CD4-positive, alpha-beta memory T cell (primary cell): ENCODE measurements around the gene SLC1A2. TPM values are rescaled to one million over a fixed set of nuclear protein-coding genes. Genes with fewer than 3 reads are reported as not detected.

Source experiments
- CTCF ChIA-PET: fragments of 350-600 bp; sonication (Branson Sonifier 250); formaldehyde crosslinking; loops from one replicate; lab custom pipeline; 2021; ENCODE audit warnings: inconsistent platforms; ENCODE audit not compliant: partially characterized antibody; lab: Charles Lee
- POLR2A ChIA-PET: fragments of 350-600 bp; sonication (Branson Sonifier 250); formaldehyde crosslinking; loops from one replicate; lab custom pipeline; 2021; ENCODE audit not compliant: partially characterized antibody; lab: Charles Lee
- DNase-seq, 5 donors: peaks; one replicate each; pipeline versions ENCODE4 v3.0.0 to v3.0.0-alpha.2; 2020 to 2022; ENCODE audit warnings: mixed read lengths in 1 of 5
- H3K27ac ChIP-seq: one replicate; pipeline ENCODE4 v1.7.0; 2013; ENCODE audit warnings: low read depth, low read length
- H3K27me3 ChIP-seq: 2 replicates; pipeline ENCODE4 v1.7.0; 2013; ENCODE audit warnings: mild to moderate bottlenecking, low read length, moderate library complexity; ENCODE audit not compliant: insufficient read depth
- H3K36me3 ChIP-seq: 2 replicates; pipeline ENCODE4 v1.7.0; 2013; ENCODE audit warnings: mild to moderate bottlenecking, low read length, moderate library complexity; ENCODE audit not compliant: insufficient read depth
- H3K4me1 ChIP-seq: 2 replicates; pipeline ENCODE4 v1.7.0; 2013; ENCODE audit warnings: mild to moderate bottlenecking, low read length, moderate library complexity; ENCODE audit not compliant: insufficient read depth
- H3K4me3 ChIP-seq, 2 donors: one replicate each; pipeline ENCODE4 v1.7.0; 2013; ENCODE audit warnings: low read length in 2 of 2, mild to moderate bottlenecking in 1 of 2
- H3K9me3 ChIP-seq, 2 donors: one replicate each; pipeline ENCODE4 v1.7.0; 2013; ENCODE audit warnings: low read length in 2 of 2, control low read depth in 1 of 2; ENCODE audit not compliant: control insufficient read depth in 1 of 2
- H3K27ac Mint-ChIP-seq, 7 donors: one replicate each; pipeline ENCODE4 v1.8.0; 2020 to 2021; ENCODE audit warnings: mixed read lengths in 7 of 7, mild to moderate bottlenecking in 6 of 7, inconsistent platforms in 3 of 7, moderate library complexity in 3 of 7
- H3K27me3 Mint-ChIP-seq, 2 donors: one replicate each; pipeline ENCODE4 v1.8.0; 2020 to 2021; ENCODE audit warnings: mixed read lengths in 2 of 2
- H3K36me3 Mint-ChIP-seq, 2 donors: one replicate each; pipeline ENCODE4 v1.8.0; 2020 to 2021; ENCODE audit warnings: mixed read lengths in 2 of 2, inconsistent platforms in 1 of 2, mild to moderate bottlenecking in 1 of 2
- H3K4me1 Mint-ChIP-seq, 4 donors: one replicate each; pipeline ENCODE4 v1.8.0; 2020 to 2021; ENCODE audit warnings: mixed read lengths in 4 of 4, mild to moderate bottlenecking in 1 of 4
- H3K4me3 Mint-ChIP-seq, 8 donors: one replicate each; pipeline ENCODE4 v1.8.0; 2020 to 2021; ENCODE audit warnings: mixed read lengths in 8 of 8, mild to moderate bottlenecking in 7 of 8, moderate library complexity in 6 of 8, inconsistent platforms in 3 of 8
- H3K9me3 Mint-ChIP-seq, 8 donors: one replicate each; pipeline ENCODE4 v1.8.0; 2020 to 2021; ENCODE audit warnings: mixed read lengths in 8 of 8, mild to moderate bottlenecking in 5 of 8, inconsistent platforms in 3 of 8, moderate library complexity in 1 of 8
- intact Hi-C: fragments of 100-400 bp; cut with micrococcal nuclease; formaldehyde crosslinking; loops from one replicate; pipeline ENCODE4 v1.15.1; 2023
- polyA plus RNA-seq, 2 donors: library from polyadenylated mRNA; unstranded; fragments of 300-500 nt; fragmentation: Illumina TruSeq; gene quantifications; one replicate each; pipeline ENCODE4 v1.2.3, GENCODE V29; 2021
- total RNA-seq, 2 experiments: library from RNA; stranded (reverse); gene quantifications; one replicate each; pipeline ENCODE4 v1.2.3, GENCODE V29; 2021

Gene SLC1A2
- total and polyA plus RNA-seq, 4 experiments from 2014 or later = 0.08 to 0.25 (median 0.11) TPM

- Mint-ChIP-seq H3K9me3 (peaks cover 0 to 2% (median 0%) of the 10 kb centered on the region in 8 donors), H3K36me3 (no peaks in the 10 kb centered on the region), H3K4me3 (no peak overlapping the region), H3K27ac (no peak overlapping the region), H3K27me3 (no peaks in the 10 kb centered on the region), H3K4me1 (peaks cover 21 to 27% (median 23%) of the 10 kb centered on the region in 4 donors)
- CTCF ChIA-PET = interaction anchor here (0.8 to 3.2 kb wide), 5 partner anchors 11 to 75 kb away, joined by 3 to 20 read pairs (median 5); no protein-coding TSS in a partner anchor
- intact Hi-C loops = no loop called here
- no peak overlapping the region for H3K4me3 ChIP-seq
- POLR2A ChIA-PET = interaction anchor here (0.9 to 1.1 kb wide), 2 partner anchors 10 to 13 kb away, joined by 3 read pairs; no protein-coding TSS in a partner anchor
- H3K27me3 ChIP-seq = no peaks in the 10 kb centered on the region
- H3K9me3 ChIP-seq = no peaks in the 10 kb centered on the region
- no peak for DNase-seq
- H3K27ac ChIP-seq = no peak overlapping the region
- peaks cover 24% of the 10 kb centered on the region for H3K4me1 ChIP-seq
- no peaks in the 10 kb centered on the region for H3K36me3 ChIP-seq
These were observed 102.1 kb downstream of the SLC1A2 start for GRCh38 chr11:35317253-35317652.

- H3K9me3 Mint-ChIP-seq = peaks cover 0 to 2% (median 0%) of the 10 kb centered on the region in 8 donors
- intact Hi-C loops = no loop called here
- DNase-seq = no peak
- peak overlapping the region in 1 of 7 donors; percentile 55 for H3K27ac Mint-ChIP-seq
- no peaks in the 10 kb centered on the region for H3K36me3 Mint-ChIP-seq
- H3K9me3 ChIP-seq = no peaks in the 10 kb centered on the region
- H3K27me3 Mint-ChIP-seq = no peaks in the 10 kb centered on the region
- no peak overlapping the region for H3K4me3 Mint-ChIP-seq
- H3K4me3 ChIP-seq = no peak overlapping the region
- ChIA-PET CTCF (interaction anchor here (1.7 to 3.2 kb wide), 3 partner anchors 11 to 76 kb away, joined by 4 to 20 read pairs (median 4); no protein-coding TSS in a partner anchor), POLR2A (interaction anchor here (0.8 to 3.4 kb wide), 6 partner anchors 9 to 164 kb away, joined by 3 to 12 read pairs (median 3); no protein-coding TSS in a partner anchor)
- H3K4me1 ChIP-seq = peaks cover 24% of the 10 kb centered on the region
- H3K27ac ChIP-seq = no peak overlapping the region
- no peaks in the 10 kb centered on the region for H3K27me3 ChIP-seq
- H3K4me1 Mint-ChIP-seq = peaks cover 21 to 27% (median 23%) of the 10 kb centered on the region in 4 donors
- H3K36me3 ChIP-seq = no peaks in the 10 kb centered on the region
These were observed 103.2 kb downstream of the SLC1A2 start for GRCh38 chr11:35316161-35316560.

- Mint-ChIP-seq H3K27me3 (no peaks in the 10 kb centered on the region), H3K4me1 (peaks cover 6 to 16% (median 12%) of the 10 kb centered on the region in 4 donors), H3K9me3 (no peaks in the 10 kb centered on the region), H3K36me3 (no peaks in the 10 kb centered on the region), H3K27ac (no peak overlapping the region), H3K4me3 (no peak overlapping the region)
- no peaks in the 10 kb centered on the region for H3K36me3 ChIP-seq
- intact Hi-C loops = no loop called here
- DNase-seq = no peak
- H3K27ac ChIP-seq = no peak overlapping the region
- no peak overlapping the region for H3K4me3 ChIP-seq
- no peaks in the 10 kb centered on the region for H3K27me3 ChIP-seq
- ChIA-PET CTCF (interaction anchor here (0.9 to 1.4 kb wide), 3 partner anchors 9 to 389 kb away, joined by 3 to 5 read pairs (median 4); no protein-coding TSS in a partner anchor), POLR2A (interaction anchor here (3.4 kb wide), 1 partner anchor 17 kb away, joined by 12 read pairs; no protein-coding TSS in a partner anchor)
- H3K4me1 ChIP-seq = peaks cover 13% of the 10 kb centered on the region
- H3K9me3 ChIP-seq = no peaks in the 10 kb centered on the region
These were observed 105.6 kb downstream of the SLC1A2 start for GRCh38 chr11:35313760-35314153.

GRCh38 chr11:35313066-35313759 is 106.1 kb downstream of the SLC1A2 start:
- H3K4me3 ChIP-seq = no peak overlapping the region
- CTCF ChIA-PET = interaction anchor here (0.9 to 1.4 kb wide), 3 partner anchors 8 to 389 kb away, joined by 3 to 5 read pairs (median 4); no protein-coding TSS in a partner anchor

GRCh38 chr11:35311331-35311730 is 108.0 kb downstream of the SLC1A2 start:
- Histone ChIP-seq H3K9me3 (no peaks in the 10 kb centered on the region), H3K36me3 (no peaks in the 10 kb centered on the region), H3K27ac (no peak overlapping the region), H3K27me3 (no peaks in the 10 kb centered on the region), H3K4me3 (no peak overlapping the region), H3K4me1 (peaks cover 1% of the 10 kb centered on the region)
- Mint-ChIP-seq H3K4me1 (peaks cover 1 to 6% (median 4%) of the 10 kb centered on the region in 4 donors), H3K9me3 (no peaks in the 10 kb centered on the region), H3K27me3 (no peaks in the 10 kb centered on the region), H3K36me3 (no peaks in the 10 kb centered on the region), H3K27ac (no peak overlapping the region), H3K4me3 (no peak overlapping the region)
- ChIA-PET CTCF (interaction anchor here (1.2 kb wide), 1 partner anchor 312 kb away, joined by 3 read pairs; no protein-coding TSS in a partner anchor), POLR2A (interaction anchor here (1.2 kb wide), 1 partner anchor 20 kb away, joined by 3 read pairs; no protein-coding TSS in a partner anchor)
- intact Hi-C loops = no loop called here
- no peak for DNase-seq

More at GRCh38 chr11:35313066-35313759, 106.1 kb downstream of the SLC1A2 start:
- intact Hi-C loops = no loop called here
- Mint-ChIP-seq H3K9me3 (no peaks in the 10 kb centered on the region), H3K27ac (no peak overlapping the region), H3K4me1 (peaks cover 4 to 14% (median 10%) of the 10 kb centered on the region in 4 donors), H3K4me3 (no peak overlapping the region), H3K27me3 (no peaks in the 10 kb centered on the region), H3K36me3 (no peaks in the 10 kb centered on the region)
- Histone ChIP-seq H3K4me1 (peaks cover 8% of the 10 kb centered on the region), H3K27me3 (no peaks in the 10 kb centered on the region), H3K9me3 (no peaks in the 10 kb centered on the region), H3K36me3 (no peaks in the 10 kb centered on the region), H3K27ac (no peak overlapping the region)
- POLR2A ChIA-PET = interaction anchor here (3.4 kb wide), 1 partner anchor 17 kb away, joined by 12 read pairs; no protein-coding TSS in a partner anchor
- no peak for DNase-seq

GRCh38 chr11:35308157-35308556 is 111.2 kb downstream of the SLC1A2 start:
- Mint-ChIP-seq H3K36me3 (no peaks in the 10 kb centered on the region), H3K4me1 (peaks cover 13 to 29% (median 25%) of the 10 kb centered on the region in 4 donors), H3K9me3 (peaks cover 0 to 2% (median 0%) of the 10 kb centered on the region in 8 donors), H3K27ac (peak overlapping the region in 1 of 7 donors; percentile 13), H3K27me3 (no peaks in the 10 kb centered on the region), H3K4me3 (no peak overlapping the region)
- POLR2A ChIA-PET = interaction anchor here (0.9 to 1.4 kb wide), 2 partner anchors 23 to 144 kb away, joined by 4 read pairs; no protein-coding TSS in a partner anchor
- Histone ChIP-seq H3K27ac (no peak overlapping the region), H3K4me3 (no peak overlapping the region), H3K9me3 (no peaks in the 10 kb centered on the region), H3K36me3 (no peaks in the 10 kb centered on the region), H3K4me1 (peaks cover 24% of the 10 kb centered on the region), H3K27me3 (no peaks in the 10 kb centered on the region)
- intact Hi-C loops = loop anchor here (5.0 kb wide), 3 partner anchors 71 to 721 kb away; no protein-coding TSS in a partner anchor
- no peak for DNase-seq
- CTCF ChIA-PET = interaction anchor here (1.6 to 8.1 kb wide), 5 partner anchors 84 to 383 kb away, joined by 3 to 101 read pairs (median 82); no protein-coding TSS in a partner anchor
